Tibial artery (tissue), 4 donors: ENCODE results near the gene OGG1.

ENCODE experiments used
- DNase-seq, 2 donors: peaks; one replicate each; pipeline ENCODE4 v3.0.0-alpha.2; 2019
- H3K27ac ChIP-seq, 2 donors: fragments of 200-600 bp; sonication (generic) in 1 of 2; 1 replicate in 1 of 2; 2 replicates in 1 of 2; pipeline ENCODE4 v1.5.1; 2018 to 2019; ENCODE audit warnings: mild to moderate bottlenecking in 1 of 2
- H3K27me3 ChIP-seq, 2 donors: fragments of 200-600 bp; sonication (generic) in 1 of 2; one replicate each; pipeline versions ENCODE4 v1.5.1 to v1.6.0; 2016 to 2019
- H3K36me3 ChIP-seq, 3 donors: fragments of 200-600 bp; sonication (generic) in 2 of 3; one replicate each; pipeline ENCODE4 v1.5.1; 2016 to 2019; ENCODE audit warnings: mild to moderate bottlenecking in 2 of 3
- H3K4me1 ChIP-seq, 4 donors: fragments of 200-600 bp; sonication (generic) in 2 of 4; 1 replicate in 3 of 4; 2 replicates in 1 of 4; pipeline ENCODE4 v1.5.1; 2016 to 2019
- H3K4me3 ChIP-seq, 2 donors: fragments of 200-600 bp; sonication (generic) in 1 of 2; 1 replicate in 1 of 2; 2 replicates in 1 of 2; pipeline ENCODE4 v1.5.1; 2018 to 2019; ENCODE audit warnings: mild to moderate bottlenecking in 2 of 2
- H3K9me3 ChIP-seq, 3 donors: fragments of 200-600 bp; sonication (generic) in 1 of 3; one replicate each; pipeline ENCODE4 v1.5.1; 2016 to 2019
- intact Hi-C: fragments of 100-400 bp; cut with DNase I; formaldehyde crosslinking; loops from one replicate; pipeline ENCODE4 v1.15.0; 2023; ENCODE audit warnings: low total_unique reads
- TF ChIP-seq, protein P1 (sequence below), 2 experiments: fragments of 200-600 bp in 1 of 2; fragments of 450-650 bp in 1 of 2; IDR thresholded peaks; one replicate each; pipeline ENCODE4 v1.5.1; 2017 to 2019; ENCODE audit warnings: antibody characterized with exemption in 2 of 2, mild to moderate bottlenecking in 1 of 2, moderate library complexity in 1 of 2

Gene OGG1

DNA sequence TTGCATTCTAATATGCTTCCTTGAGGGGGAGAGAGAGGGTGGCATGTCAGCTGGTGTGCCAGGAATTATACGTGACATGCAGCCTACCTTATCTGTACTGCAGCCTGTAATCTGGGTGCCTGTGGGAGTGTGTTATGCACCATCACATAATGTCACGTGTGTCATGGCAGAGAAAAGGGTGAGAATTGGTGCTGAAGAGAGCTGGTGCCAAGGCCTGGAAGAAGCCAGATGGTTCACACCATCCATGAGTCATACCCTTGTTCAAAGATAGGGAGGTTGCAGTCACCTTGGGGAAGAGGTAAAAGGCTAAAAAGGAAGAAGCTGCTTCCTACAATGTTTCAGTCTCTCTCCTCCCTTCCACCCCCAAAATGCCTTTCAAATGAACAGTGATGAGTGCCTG lies 12.9 kb upstream of the OGG1 start:
- Histone ChIP-seq H3K4me1 (peaks cover 11 to 27% (median 18%) of the 10 kb centered on the region in 4 donors), H3K4me3 (no peak overlapping the region), H3K9me3 (no peaks in the 10 kb centered on the region), H3K27me3 (no peaks in the 10 kb centered on the region), H3K36me3 (peaks cover 57 to 81% (median 66%) of the 10 kb centered on the region in 3 donors), H3K27ac (no peak overlapping the region)
- TF ChIP-seq, protein P1, sequence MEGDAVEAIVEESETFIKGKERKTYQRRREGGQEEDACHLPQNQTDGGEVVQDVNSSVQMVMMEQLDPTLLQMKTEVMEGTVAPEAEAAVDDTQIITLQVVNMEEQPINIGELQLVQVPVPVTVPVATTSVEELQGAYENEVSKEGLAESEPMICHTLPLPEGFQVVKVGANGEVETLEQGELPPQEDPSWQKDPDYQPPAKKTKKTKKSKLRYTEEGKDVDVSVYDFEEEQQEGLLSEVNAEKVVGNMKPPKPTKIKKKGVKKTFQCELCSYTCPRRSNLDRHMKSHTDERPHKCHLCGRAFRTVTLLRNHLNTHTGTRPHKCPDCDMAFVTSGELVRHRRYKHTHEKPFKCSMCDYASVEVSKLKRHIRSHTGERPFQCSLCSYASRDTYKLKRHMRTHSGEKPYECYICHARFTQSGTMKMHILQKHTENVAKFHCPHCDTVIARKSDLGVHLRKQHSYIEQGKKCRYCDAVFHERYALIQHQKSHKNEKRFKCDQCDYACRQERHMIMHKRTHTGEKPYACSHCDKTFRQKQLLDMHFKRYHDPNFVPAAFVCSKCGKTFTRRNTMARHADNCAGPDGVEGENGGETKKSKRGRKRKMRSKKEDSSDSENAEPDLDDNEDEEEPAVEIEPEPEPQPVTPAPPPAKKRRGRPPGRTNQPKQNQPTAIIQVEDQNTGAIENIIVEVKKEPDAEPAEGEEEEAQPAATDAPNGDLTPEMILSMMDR (IDR thresholded peaks at IDR 0.05), result no peak
- intact Hi-C loops, result no loop called here
- no peak for DNase-seq

DNA sequence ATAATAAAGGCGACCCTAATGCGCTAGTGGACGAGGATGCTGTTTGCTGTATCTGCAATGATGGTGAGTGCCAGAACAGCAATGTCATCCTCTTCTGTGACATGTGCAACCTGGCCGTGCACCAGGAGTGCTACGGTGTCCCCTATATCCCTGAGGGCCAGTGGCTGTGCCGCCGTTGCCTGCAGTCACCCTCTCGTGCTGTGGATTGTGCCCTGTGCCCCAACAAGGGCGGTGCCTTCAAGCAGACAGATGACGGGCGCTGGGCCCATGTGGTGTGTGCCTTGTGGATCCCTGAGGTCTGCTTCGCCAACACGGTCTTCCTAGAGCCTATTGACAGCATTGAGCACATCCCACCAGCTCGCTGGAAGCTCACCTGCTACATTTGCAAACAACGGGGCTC lies 10.6 kb upstream of the OGG1 start:
- TF ChIP-seq, protein P1 (IDR thresholded peaks at IDR 0.05), result no peak
- H3K27me3 ChIP-seq, result no peaks in the 10 kb centered on the region
- H3K4me1 ChIP-seq, result peaks cover 0 to 5% (median 2%) of the 10 kb centered on the region in 4 donors
- DNase-seq, result no peak
- intact Hi-C loops, result no loop called here
- H3K36me3 ChIP-seq, result peaks cover 79 to 100% (median 89%) of the 10 kb centered on the region in 3 donors
- no peaks in the 10 kb centered on the region for H3K9me3 ChIP-seq
- H3K4me3 ChIP-seq, result no peak overlapping the region
- H3K27ac ChIP-seq, result no peak overlapping the region

DNA sequence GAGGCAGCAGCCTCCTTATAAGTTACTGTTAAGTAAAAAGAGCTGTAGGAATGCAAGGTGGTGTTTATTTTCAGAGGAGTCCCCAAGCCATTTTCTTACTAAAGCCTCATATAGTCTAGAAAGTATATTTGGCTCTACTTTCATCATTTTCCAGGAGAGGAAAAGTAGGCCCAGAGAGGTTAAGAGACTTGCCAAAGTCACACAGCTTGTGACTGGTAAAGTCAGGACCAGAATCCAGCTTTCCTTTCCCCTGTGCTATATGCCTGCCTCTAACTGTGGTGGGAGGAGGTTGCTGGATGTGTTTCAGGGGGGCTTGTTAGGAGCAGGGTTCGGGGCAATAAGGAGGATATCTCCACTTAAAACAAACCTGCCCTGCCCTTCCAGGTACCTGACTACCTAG lies 7.2 kb upstream of the OGG1 start:
- Histone ChIP-seq H3K9me3 (no peaks in the 10 kb centered on the region), H3K4me1 (no peaks in the 10 kb centered on the region), H3K27ac (no peak overlapping the region), H3K27me3 (no peaks in the 10 kb centered on the region), H3K4me3 (no peak overlapping the region), H3K36me3 (peaks cover 89 to 100% (median 100%) of the 10 kb centered on the region in 3 donors)
- TF ChIP-seq, protein P1 (IDR thresholded peaks at IDR 0.05), result no peak
- no peak for DNase-seq
- intact Hi-C loops, result no loop called here

DNA sequence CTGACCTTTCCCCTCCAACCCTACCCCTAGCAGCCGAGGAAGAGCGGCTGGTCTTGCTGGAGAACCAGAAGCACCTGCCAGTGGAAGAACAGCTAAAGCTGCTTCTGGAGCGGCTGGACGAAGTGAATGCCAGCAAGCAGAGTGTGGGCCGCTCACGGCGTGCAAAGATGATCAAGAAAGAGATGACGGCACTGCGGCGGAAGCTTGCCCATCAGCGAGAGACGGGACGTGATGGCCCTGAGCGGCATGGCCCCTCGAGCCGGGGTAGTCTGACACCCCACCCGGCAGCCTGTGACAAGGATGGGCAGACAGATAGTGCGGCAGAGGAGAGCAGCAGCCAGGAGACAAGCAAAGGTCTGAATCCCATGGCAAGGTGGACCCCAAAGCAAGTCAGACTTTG lies 6.2 kb upstream of the OGG1 start:
- peaks cover 89 to 99% (median 99%) of the 10 kb centered on the region in 3 donors for H3K36me3 ChIP-seq
- peaks cover 0 to 2% (median 0%) of the 10 kb centered on the region in 4 donors for H3K4me1 ChIP-seq
- H3K9me3 ChIP-seq, result no peaks in the 10 kb centered on the region
- no peak overlapping the region for H3K4me3 ChIP-seq
- TF ChIP-seq, protein P1 (IDR thresholded peaks at IDR 0.05), result no peak
- intact Hi-C loops, result no loop called here
- H3K27ac ChIP-seq, result no peak overlapping the region
- no peak for DNase-seq
- H3K27me3 ChIP-seq, result no peaks in the 10 kb centered on the region

DNA sequence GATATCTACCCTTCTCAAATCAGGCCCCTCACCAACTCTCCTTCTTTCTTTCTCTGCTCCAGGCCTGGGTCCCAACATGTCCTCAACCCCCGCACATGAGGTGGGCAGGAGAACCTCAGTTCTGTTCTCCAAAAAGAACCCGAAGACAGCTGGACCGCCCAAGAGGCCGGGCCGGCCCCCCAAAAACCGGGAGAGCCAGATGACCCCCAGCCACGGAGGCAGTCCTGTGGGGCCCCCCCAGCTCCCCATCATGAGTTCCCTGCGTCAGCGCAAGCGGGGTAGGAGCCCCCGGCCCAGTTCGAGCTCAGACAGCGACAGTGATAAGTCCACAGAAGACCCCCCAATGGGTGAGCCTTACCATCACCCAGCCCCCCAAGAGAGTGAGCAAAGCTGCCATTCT lies 5.6 kb upstream of the OGG1 start:
- no peaks in the 10 kb centered on the region for H3K9me3 ChIP-seq
- H3K4me1 ChIP-seq, result peaks cover 0 to 8% (median 4%) of the 10 kb centered on the region in 4 donors
- intact Hi-C loops, result no loop called here
- no peak overlapping the region for H3K27ac ChIP-seq
- no peak for DNase-seq
- no peaks in the 10 kb centered on the region for H3K27me3 ChIP-seq
- H3K36me3 ChIP-seq, result peaks cover 83 to 93% (median 92%) of the 10 kb centered on the region in 3 donors
- no peak overlapping the region for H3K4me3 ChIP-seq
- TF ChIP-seq, protein P1 (IDR thresholded peaks at IDR 0.05), result no peak

DNA sequence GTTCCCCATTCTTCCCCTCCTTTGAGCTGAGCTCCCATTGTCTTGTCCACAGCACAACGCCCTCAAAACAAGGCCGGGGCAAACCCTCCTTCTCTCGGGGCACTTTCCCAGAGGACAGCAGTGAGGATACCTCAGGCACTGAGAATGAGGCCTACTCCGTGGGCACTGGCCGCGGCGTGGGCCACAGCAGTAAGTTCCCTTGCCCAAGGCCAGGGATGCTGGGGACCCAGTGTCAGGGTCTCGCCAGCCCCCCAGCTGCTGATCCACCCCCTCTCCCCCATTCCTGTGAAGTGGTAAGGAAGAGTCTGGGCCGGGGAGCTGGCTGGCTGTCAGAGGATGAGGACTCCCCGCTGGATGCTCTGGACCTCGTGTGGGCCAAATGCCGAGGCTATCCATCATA lies 4.2 kb upstream of the OGG1 start:
- peaks cover 70 to 80% (median 79%) of the 10 kb centered on the region in 3 donors for H3K36me3 ChIP-seq

More for the DNA sequence above, 4.2 kb upstream of the OGG1 start:
- Histone ChIP-seq H3K4me1 (peaks cover 0 to 14% (median 9%) of the 10 kb centered on the region in 4 donors), H3K27me3 (no peaks in the 10 kb centered on the region), H3K9me3 (no peaks in the 10 kb centered on the region), H3K27ac (no peak overlapping the region), H3K4me3 (no peak overlapping the region)
- intact Hi-C loops, result no loop called here
- no peak for DNase-seq
- TF ChIP-seq, protein P1 (IDR thresholded peaks at IDR 0.05), result no peak
